GM21723 (cell line): ENCODE measurements around the gene KAT7.
"Not testable (repeated sequence)": the region's sequence is repeated elsewhere in the genome, so short reads cannot be mapped to it uniquely, and the experiment has no call there.

ENCODE experiments used
- ATAC-seq: cut with Tn5 transposase; IDR thresholded peaks from one replicate; pipeline ENCODE4 v1.9.1; 2021; ENCODE audit warnings: mild to moderate bottlenecking, moderate library complexity; ENCODE audit not compliant: unreplicated experiment

Gene KAT7

DNA sequence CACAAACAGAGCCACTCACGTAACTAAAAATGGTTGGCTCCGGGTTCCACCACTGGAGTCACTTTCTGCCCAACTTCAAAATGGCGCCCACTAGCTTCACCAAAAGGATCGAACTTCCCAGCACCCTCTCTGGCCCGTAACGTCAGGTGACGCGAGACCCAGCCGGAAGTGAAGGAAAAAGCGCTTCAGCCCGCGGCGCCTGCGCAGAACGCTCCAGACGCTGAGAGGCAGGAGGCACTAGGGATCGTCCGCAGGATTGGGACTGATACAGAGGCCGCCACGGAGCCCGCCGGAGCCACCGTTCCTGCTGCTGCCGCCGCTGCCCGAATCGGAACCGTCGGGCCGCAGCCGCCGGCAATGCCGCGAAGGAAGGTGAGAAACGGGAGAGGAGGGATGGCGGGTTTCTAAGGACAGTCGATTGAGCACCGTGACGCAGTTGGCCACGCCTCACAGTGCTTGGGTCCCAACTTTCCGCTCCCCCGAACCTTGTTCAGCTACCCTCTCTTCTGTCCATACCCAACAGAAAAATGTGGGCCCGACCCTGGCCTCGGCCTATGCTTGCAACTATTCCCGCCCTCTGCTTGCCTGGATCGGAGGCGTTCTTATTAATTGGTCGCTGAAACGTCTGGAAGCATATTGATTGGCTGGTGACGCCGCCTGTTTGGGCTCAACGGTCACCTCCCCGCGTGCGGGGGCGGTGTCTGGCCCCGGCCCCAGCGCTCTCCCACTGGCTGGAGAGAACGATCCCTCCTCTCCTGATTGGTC lies at the start of gene KAT7:
Gene KAT7 (plus strand): TSS at position 204 of the 765 bp plus-strand sequence. CDS start 154 bp downstream, at position 358.
- ATAC-seq = peak; percentile 87

DNA sequence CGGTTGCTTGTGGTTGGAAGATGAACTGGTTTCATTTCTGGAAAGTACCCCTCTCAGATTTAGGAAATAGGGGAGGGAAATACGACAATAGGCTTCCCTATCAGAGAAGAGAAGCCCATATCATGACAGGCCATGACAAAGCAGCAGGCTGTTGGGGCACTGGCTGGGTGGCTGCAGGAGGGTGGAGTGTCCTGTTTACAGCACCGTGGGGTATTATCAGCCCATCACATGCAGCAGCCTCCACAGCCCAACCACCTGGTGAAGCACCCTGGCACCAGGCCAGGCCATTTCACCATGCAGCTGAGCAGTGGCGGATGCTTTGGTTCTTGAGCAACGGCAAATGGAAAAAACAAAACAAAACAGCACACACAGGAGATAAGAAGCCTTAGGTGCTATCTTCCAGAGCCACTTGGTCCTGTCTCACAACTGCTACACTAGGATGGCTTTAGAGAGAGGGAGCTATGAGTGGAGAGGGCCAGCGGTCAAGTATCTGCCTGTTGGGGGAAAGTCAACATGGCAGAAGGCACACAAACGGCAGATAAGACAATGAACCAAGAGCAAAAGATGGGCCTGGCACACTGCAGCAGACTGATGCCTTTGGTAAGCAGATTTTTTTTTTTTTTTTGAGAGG lies 48.7 kb upstream of the KAT7 start:
- ATAC-seq = no peak

DNA sequence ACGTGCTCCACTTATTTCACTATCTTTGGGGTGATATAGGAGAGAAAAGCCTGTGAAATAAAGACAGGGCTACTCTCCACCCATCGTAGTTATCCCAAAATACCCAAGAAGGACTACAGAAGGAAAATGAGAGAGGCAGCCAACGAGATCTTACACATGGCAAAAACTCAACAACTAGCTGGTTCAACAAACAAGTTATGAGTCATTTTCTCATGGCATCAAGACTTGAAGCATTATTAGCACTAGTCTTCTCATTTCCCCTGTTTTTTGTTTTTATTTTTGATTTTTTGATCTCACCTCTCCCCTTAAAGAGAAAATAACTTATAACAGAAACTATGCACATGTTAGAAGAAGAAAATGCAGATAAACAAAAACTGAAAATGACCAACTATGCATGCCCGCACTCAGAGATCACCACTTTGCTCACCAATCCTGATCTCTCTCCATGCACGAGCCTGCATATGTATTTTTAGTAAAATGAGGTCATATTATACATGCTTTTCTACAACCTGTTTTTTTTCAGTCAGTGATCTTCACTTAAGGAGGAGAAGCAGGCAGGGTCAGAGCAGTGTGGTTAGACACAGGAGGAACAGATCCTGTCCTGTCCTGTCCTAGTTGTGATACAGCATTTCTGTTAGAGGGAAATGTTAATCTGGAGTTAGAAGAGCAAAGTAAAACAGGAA lies 47.3 kb upstream of the KAT7 start:
- ATAC-seq = peak; percentile 51

DNA sequence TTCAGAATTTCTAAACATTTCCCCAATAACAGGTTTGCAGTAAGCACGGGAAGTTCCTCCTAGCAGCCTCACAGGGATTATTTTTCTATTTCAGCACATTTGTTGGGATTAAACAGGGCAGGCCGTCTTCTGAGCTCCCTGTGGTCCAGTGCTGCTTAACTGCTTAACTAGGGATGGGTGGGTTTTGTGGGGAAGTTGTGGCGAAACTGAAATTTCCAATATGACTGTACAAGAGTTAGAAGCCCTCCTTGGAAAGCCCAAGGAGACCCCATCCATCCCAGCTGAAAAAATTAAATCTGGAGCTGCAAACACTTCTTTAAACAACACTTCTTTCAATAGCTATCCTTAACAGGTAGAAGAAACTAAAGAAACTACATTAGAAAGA lies 46.8 kb upstream of the KAT7 start:
- no peak for ATAC-seq

DNA sequence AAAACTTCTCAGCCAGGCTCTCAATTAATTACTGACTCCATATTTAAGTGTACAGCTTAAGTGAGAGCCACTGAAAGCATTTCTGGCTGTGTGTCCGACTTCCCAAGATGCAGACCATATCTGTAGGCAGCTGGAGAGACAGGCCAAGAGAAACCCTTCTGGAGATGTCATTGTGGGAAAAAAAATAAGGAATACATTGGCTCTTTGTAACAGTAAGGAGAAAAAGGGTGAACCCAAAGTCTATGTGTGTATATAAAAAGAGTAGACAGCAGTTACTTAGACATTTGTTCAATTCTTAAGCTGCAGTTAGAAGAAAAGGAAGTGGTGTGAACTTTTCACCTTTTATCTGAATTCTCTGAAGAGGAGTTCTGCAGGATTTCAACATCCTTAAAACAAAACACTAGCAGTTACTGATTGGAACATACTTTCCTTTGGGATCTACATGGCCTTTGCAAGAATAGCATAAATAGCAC lies 46.3 kb upstream of the KAT7 start:
- no peak for ATAC-seq

DNA sequence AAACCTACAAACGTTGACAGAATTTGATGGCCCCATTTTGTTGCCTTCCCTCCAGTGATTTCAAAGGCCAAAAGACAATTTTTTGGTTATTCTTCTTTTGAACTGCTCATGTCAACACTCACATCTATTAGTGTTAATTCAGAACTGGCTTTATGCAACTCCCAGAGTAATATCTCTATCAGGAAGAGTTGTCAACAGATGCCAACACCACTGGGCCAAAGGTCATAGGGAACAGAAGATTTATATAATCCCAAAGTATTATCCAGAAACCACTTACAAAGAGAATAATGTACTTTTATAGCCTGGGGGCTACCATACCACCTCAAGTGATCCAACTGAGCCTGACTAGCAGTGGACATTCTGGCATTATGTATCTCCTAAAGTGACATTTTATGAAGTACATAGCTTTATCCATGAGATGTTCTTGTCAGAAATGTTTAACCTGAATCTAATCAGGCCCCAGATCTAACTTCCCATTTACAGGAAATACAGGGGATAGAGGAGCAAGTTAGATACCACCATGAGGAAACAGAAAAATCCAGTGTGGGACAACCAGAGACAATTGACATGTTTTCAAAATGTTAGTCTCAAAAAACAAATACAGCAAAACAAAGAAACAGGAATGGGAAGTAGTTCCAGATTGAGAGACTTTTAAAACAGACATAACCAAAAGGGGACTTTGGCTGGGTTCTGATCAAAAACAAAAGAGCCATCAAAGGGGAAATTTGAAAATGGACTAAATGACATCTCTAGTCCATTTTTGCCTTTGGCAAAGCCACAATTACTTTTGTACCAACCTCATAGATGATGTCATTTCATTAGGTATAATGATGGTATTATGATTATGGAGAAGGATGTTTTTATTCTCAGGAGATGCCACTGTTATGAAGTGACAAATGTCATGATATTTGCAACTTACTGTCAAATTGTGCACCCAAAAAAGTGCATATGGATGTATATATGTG lies 43.0 kb upstream of the KAT7 start:
- no peak for ATAC-seq

DNA sequence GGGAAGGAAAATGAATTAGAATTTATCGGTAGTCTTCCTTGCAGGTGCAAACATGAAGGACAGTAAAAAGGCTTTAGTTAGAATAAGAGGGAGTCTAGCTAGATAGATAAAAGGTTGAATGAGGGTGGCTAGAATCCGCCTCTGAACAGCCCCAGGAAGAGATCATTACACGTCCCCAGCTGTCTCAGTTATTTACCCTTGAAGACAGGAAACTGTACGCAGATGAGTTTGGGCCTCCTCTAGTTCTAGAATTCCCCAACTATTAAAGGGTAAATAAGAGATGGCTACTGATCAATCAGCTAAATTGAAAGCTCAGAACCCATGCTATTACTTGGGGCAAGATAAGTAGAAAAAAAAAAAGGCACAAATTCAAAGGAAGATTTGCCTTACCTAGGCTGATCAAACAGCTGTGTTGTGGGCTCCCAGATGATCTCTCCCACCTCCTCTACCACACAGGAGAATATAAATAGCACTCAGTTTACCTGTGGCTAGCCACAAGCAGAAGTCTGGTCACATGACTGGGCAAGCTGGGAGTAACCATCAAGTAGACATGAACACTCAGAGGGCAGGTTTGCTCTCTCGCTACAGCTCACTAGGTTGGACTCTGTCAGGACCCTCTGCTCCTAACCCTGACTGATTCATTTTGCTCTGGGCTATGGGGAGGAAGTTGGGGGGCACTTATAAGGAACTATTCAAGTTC lies 41.5 kb upstream of the KAT7 start:
- peak; percentile 59 for ATAC-seq

DNA sequence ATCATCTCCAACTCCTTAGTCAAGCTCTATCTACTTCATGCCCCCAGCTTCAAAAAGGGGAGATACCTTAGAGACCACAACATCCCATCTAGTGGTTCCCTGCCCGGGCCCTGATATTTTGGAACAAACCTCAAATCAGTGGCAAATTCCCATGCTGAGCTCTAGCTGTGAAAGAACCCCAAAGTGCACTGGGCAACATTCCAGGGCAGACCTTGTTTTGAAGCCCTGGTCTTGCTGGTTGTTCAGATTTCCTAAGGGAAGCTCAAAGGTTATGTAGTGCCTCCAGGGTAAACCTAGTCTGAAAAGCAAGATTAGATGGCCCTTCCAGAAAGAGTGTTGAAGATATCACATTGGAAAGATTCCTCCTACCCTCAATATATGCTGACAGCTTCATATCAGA lies 40.8 kb upstream of the KAT7 start:
- no peak for ATAC-seq

DNA sequence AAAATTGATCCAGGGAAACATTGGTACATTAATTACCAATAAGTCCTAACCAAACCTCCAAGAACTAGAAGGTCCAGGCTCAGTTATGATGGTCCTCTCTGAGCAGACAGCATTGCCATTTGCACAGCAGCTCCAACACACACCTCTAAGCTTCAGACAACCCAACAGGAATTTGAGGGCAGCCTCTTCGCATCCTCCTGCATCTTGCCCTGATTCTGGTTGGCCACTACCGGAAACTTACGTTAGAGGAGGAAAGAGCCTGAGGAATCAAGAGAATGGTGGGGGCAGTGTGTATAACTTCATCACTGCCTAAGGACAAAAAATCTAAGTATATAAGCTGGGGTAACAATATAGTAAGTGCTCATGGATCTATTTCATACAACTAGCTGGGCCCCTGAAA lies 40.3 kb upstream of the KAT7 start:
- ATAC-seq = no peak

DNA sequence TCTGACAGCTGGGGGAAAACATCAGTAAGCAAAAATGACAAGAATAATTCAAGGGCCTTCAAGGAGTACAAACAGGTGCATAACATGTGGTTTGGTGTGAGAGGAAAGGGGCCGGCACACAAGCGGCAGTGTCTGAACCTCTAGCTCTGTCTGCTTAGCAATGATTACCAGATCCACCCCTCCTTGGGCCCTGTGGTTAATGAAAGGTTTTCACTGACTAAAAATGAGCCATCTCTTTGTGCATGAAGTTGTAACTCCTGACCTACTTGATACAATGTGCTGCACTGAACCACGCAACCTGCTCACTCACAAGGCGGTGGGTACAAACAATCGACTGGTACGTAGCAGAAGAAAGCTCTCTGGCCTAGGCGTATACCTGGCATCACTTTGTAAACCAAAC lies 39.7 kb upstream of the KAT7 start:
- ATAC-seq = peak; percentile 80

DNA sequence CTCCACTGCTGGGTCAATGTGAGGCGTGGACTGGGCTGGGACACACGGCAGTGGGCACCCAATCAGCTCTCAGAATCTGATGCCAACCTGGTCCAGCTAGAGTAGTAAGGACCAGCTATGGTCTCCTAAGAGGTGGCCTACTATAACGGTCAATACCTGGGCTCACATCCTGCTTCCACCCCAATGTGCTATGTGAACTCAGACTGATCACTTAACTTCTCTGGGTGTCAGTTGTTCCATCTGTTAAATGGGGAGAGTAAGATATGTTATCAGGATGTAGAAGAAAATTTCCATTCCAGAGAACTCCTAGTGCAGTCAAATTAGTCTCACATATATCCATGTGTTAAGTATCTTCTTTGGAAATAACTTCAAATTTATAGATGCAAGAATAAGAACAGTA lies 38.8 kb upstream of the KAT7 start:
- ATAC-seq = no peak

DNA sequence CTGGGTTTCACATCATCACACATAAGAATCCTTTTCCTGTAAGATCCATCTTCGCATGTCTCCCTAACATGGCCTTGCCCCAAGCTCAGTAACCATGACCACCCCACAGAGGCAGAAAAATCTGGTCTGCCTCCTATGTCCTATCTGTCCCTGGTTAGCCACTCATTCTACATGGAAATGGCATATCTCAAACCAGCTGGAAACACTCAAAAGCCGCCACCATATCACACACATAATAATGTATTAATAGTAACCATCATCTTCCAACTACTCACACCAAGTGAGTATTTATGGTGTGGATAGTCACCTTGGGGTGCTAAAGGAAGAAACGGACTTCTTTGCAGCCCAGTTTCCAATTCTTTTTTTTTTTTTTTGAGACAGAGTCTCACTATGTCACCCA lies 36.0 kb upstream of the KAT7 start:
- no peak for ATAC-seq

DNA sequence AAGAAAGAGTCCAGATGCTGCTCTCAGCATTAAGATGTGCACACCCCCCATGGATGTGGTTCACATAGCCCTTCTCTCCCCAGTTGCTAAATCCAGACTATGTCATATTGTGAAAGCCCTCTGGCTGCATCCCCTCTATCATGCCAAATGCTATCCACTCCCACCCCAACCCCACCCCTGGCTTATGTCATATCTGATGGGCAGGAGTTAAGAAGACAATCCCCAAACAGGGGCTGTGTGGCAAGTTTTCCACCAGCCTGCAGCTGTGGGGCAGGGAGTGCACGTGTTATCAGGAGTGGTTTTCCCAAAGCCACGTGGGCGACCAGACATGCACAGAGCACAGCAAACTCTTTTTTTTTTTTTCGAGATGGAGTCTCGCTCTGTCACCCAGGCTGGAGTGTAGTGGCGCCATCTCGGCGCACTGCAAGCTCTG lies 34.5 kb upstream of the KAT7 start:
- ATAC-seq = no peak

DNA sequence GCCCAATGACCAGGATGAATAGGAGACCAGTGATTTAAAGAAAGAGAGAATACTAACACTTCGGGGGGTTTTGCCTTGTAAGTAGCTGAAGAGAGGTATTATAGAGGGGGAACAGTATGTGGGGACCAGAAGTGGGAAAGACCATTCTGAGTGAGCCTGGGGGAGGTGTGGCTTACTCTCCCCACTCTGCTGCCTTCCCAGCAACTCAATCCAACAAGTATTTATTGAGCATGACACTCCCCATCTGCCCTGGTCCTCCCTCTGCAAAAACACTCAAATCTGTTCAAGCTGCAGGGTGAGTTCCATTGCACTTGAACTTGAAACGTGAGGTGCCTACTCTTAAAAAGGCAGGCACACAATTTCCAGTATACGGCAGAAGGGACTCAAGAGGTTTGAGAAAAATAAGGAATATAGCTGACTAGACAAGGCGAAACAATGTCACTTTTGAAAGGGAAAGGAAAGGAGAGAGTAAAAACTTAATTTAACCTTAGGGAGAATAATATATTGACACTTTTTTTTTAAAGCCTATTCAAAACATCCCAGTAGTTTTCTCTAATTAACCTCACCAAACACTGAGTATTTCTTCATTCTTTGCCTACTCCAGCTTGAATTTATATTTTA lies 32.7 kb upstream of the KAT7 start:
- ATAC-seq = no peak

DNA sequence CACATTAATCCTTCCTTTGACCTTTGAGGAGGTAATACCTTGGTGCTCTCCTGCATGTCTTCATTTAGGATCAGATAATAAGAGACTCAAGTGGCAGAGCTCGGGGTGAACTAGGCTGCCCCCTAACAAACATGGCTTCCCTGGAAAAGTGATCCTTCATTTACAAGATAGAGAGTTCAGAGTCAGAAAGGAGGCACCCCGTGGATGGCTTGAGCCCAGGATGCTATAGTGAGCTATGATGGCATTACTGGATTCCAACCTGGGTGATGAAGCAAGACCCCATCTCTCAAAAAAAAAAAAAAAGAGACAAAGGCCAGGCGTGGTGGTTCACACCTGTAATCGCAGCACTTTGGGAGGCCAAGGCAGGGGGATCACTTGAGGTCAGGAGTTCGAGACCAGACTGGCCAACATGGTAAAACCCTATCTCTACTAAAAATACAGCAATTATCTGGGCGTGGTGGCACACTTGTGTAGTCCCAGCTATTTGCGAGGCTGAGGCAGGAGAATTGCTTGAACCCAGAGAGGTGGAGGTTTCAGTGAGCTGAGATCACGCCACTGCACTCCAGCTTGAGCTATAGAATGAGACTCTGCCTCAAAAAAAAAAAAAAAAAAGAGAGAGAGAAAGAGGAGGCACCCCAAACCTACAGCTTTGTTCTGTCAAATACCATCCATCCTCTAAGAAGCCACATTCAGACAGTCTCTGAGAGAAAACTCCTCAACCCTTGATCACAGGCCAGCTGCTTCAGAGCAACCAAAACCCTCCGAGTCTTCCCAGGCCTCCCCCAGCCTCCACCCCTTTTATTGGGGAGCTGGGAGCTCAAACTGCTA lies 31.9 kb upstream of the KAT7 start:
- ATAC-seq = no peak

DNA sequence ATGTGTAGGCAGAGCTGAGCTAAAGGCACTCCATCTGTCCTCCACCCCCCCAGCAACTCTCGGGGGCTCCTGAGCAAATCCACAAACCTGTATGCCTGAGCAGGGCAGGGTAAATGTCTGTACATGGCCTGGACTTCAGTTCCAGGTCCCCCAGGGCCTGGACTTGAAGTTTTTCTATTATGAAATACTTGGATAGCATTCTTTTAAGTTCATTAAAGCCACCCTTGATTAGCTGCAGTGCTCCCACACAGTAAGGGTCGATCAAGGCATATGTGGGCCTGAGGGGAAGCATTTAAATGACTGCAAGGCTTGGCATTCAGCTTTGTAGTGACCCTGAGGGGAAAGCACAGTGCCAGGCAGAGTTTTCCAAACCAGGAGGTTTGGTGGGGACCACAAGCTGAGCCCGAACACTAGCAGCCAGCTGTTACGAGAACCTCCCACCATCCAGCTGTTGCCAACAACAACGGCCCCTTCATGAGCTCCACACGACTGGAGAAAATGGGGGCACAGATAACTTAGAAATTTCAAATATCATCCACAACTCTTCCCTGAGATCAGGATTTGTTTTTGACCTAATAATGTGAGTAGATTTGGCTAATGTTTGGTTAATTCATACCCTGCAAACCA lies 31.2 kb upstream of the KAT7 start:
- ATAC-seq = no peak

DNA sequence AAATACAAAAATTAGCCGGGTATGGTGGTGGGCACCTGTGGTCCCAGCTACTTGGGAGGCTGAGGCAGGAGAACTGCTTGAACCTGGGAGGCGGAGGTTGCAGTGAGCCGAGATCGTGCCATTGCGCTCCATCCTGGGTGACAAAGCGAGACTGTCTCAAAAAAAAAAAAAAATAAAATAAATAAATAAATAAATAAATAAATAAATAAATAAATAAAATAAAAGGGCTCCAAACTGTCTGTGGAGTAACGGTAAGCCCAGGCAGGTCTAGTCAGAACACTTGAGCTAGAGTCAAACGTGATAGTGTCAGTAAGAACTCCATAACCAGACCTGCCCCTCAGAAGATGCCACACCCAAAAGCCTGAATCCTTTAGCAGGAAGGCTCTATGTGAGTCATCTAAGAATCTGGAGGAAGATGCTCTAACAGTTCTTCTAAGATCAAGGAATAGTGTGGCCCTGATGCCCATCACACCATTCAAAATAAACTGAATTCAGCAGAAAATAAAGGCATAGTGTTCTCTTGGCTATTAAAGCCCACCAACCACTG lies 29.9 kb upstream of the KAT7 start:
- ATAC-seq = not testable (repeated sequence)

DNA sequence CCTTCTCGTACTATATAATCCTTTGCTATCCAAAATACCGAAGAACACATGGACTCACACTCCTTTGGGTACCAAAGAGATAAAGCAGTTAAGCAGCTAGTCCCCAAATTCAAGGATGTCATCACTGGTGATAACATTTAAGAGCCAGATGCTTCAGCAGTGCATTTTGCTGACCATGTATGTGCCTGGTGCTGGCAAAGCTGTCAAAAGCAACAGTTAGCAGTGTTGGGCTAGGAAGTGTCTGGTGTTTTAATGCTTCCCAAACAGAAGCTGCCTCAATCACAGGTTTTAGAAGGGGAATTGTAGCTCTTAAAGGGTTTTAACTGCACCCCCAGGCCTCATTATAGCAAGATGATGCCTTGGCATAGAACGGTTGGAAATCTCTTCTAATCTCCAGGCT lies 29.3 kb upstream of the KAT7 start:
- no peak for ATAC-seq
